Measurements from ENCODE around the gene JAKMIP2.

DNA sequence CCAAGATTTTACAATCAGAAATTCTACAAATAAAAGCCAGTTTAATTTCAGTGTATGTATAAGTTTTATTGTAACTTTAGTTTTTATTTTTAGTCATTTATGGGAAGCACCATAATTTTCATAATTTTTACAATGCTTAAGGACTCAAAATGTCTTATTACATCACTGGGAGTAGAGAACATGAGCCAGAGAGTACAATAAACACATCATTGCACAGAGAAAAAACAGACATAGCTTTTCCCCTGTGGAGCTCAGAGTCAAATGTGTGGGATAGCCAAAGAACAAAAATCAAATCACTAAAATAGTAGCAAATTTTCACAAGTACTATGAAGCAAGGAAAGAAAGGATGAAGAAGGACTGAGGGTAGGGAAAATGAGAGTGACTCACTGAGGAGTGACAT, 5.5 kb upstream of the JAKMIP2 start:
- no peak for TF ChIP-seq POLR2A (IDR thresholded peaks at IDR 0.05; ENCODE audit: low read length)
- no peak for TF ChIP-seq GATA1 (IDR thresholded peaks at IDR 0.05; ENCODE audit: low read depth, low read length)
